HG03439 (cell line): ENCODE measurements around the gene FGFR4.

Experiments used
- ATAC-seq: cut with Tn5 transposase; IDR thresholded peaks from one replicate; pipeline ENCODE4 v1.9.1; 2021; ENCODE audit warnings: mild to moderate bottlenecking, moderate library complexity; ENCODE audit not compliant: unreplicated experiment

Gene FGFR4

GRCh38 chr5:177099422-177100093 is 12.8 kb downstream of the FGFR4 start:
- ATAC-seq, result no peak

- no peak for ATAC-seq
Measured at GRCh38 chr5:177100714-177101121, 14.0 kb downstream of the FGFR4 start.

- ATAC-seq, result no peak
Measured at GRCh38 chr5:177103523-177104253, 17.0 kb downstream of the FGFR4 start.

GRCh38 chr5:177105691-177106476 is 19.2 kb downstream of the FGFR4 start:
- no peak for ATAC-seq

GRCh38 chr5:177107159-177107558 is 20.4 kb downstream of the FGFR4 start:
- no peak for ATAC-seq

GRCh38 chr5:177109810-177110209 is 23.1 kb downstream of the FGFR4 start:
- no peak for ATAC-seq

GRCh38 chr5:177111720-177112394 is 25.1 kb downstream of the FGFR4 start:
- ATAC-seq, result no peak

GRCh38 chr5:177112589-177113220 is 26.0 kb downstream of the FGFR4 start:
- ATAC-seq, result no peak

- ATAC-seq, result no peak
Measured at GRCh38 chr5:177113566-177114424, 27.1 kb downstream of the FGFR4 start.

GRCh38 chr5:177116631-177117373 is 30.1 kb downstream of the FGFR4 start:
- ATAC-seq, result no peak

- no peak for ATAC-seq
Measured at GRCh38 chr5:177117441-177118045, 30.8 kb downstream of the FGFR4 start.

- no peak for ATAC-seq
Measured at GRCh38 chr5:177122566-177122965, 35.9 kb downstream of the FGFR4 start.

- no peak for ATAC-seq
Measured at GRCh38 chr5:177123789-177124485, 37.2 kb downstream of the FGFR4 start.

- no peak for ATAC-seq
Measured at GRCh38 chr5:177124486-177124991, 37.8 kb downstream of the FGFR4 start.

GRCh38 chr5:177126771-177127170 is 40.1 kb downstream of the FGFR4 start:
- ATAC-seq, result no peak

- ATAC-seq, result no peak
Measured at GRCh38 chr5:177128551-177128981, 41.9 kb downstream of the FGFR4 start.

GRCh38 chr5:177130211-177131018 is 43.7 kb downstream of the FGFR4 start:
- ATAC-seq, result no peak
